DMS114 treated with DMSO at 0.1 percent for 48 hours (cell line): ENCODE data around the gene RPS5.
"Not testable (repeated sequence)": the region's sequence is repeated elsewhere in the genome, so short reads cannot be mapped to it uniquely, and the experiment has no call there.

Experiments used
- DNase-seq: peaks from one replicate; lab custom pipeline; 2025; ENCODE audit not compliant: unreplicated experiment; lab: John Stamatoyannopoulos, UW

RPS5 gene

DNA sequence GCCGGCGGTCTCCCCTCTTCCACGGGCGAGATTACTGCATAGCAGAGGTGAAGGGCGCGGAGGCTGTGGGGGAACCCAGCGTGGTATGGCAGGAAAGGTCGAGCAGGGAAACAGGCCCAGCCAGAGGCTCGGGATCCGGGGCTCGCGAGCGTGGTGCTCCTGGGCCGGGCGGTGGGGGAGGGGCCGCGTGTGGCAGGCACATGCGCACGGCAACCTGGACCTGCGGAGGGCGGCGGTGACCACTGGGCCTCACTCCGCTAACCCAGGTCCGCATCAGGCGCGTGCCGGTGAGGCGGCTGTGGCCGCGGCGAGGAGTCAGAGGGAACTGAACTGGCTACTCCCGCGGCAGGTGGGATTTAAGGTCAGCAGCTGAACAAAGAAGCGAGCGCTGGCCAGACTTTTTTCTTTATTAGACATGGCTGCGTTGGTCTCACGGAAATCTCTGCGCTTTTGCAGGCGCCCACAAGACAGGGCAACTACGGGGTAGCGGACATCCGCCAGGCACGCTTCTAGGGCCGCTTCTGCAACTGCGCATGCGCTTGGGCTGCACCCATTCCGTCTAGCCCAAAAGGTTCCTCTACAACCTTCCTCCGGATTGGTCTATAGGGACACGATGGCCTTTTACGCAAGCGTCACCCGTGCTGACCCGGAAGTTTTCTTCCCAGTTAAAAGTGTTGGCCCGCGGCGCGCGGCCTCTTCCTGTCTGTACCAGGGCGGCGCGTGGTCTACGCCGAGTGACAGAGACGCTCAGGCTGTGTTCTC lies at the start of gene RPS5:
RPS5 (plus strand) TSS at position 694 of the 762 bp plus-strand sequence. CDS start 869 bp downstream, outside the sequence.
- DNase-seq = peak; percentile 98

DNA sequence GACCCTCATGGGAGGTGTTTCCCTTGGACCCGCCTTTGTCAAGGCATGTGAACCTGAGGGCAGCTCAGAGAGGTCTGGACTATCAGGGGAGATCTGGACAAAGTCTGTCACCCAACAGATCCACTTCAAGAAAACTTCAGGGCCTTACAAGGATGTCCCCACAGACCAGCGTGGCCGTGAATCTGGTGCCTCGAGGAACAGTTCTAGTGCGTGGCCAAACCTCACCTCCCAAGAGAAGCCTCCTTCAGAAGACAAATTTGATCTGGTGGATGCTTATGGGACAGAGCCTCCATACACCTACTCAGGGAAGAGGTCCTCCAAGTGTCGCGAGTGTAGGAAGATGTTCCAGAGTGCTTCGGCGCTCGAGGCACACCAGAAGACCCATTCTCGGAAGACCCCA lies 48.7 kb upstream of the RPS5 start:
- no peak for DNase-seq

DNA sequence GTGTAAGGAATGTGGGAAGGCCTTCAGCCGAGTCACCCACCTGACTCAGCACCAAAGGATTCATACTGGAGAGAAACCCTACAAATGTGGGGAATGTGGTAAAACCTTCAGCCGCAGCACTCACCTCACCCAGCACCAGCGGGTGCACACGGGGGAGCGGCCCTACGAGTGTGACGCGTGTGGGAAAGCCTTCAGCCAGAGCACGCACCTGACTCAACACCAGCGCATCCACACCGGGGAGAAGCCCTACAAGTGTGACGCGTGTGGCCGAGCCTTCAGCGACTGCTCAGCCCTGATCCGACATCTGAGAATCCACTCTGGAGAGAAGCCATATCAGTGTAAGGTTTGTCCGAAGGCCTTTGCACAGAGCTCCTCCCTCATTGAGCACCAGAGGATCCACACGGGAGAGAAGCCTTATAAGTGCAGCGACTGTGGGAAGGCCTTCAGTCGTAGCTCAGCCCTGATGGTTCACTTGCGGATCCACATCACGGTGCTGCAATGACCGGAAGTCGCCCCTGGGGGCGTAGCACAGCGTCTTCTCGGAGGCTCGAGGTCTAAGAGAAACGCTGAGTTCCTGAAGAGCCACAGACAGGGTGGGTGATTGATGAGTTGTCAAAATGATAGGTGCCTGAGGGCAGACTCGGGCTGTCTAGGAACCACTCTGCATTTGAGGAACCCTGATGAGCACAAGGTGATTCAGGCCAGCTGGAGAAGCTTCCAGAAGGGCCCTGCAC lies 48.1 kb upstream of the RPS5 start:
- no peak for DNase-seq

DNA sequence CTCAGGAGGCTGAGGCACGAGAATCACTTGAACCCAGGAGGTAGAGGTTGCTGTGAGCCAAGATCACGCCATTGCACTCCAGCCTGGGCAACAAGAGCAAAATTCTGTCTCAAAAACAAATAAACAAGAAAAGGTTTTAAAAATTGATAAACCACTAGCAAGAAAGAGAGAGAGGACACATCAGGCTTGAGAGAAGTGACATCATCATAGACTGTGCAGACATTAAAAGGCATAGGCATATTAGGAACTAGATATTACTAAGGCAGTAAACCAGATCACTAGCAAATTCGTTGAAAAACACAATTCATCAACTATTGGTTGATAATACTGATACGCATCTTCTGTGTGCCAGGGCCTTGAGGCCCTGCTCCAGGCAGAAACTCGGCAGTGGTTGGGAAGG lies 41.5 kb upstream of the RPS5 start:
- no peak for DNase-seq

DNA sequence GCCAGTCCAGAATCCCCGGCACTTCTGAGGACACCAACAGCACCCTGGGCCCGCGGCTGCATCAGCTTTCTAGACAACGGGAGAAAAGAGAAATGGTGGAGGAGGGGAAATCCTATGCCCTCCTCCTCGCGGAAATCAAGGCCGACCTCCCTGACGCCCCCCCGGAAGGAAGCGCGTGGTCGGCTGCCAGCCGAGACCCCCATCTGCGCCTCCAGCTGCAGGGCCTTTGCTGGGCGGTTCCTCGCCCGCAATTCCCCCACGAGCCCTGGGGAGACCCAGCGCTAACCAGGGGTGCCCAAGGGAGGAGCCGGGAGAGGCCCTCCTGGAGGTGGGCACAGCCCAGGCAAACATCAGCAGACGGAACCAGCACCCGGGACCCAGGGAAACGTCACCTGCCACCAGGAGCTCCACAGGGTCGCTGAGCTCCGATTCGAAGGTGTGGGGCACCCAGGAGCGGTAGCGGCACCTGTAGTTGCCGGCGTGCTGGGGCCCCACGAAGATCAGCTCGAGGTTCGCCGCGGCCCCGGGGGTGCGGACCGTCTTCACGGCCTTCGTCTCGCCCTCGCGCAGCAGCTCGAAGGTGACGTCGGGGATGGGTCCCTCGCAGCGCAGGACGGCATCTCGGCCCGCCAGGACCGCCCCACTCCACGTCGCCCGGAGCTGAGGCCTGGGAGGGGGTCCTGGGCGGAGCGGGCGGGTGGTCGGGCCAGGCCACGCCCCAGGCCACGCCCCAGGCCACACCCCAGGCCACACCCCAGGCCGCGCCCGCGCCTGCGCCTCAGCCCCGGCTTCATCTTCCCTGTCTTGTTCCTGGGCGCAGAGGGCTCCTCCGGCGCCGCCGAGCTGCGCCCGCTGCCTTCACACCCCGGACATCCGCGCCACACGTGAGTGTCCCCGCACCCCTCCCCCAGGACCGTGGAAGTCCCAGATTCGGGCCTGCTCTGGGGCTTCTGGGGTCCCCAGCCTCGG lies 39.8 kb upstream of the RPS5 start:
- DNase-seq = peak; percentile 33

- DNase-seq = not testable (repeated sequence)
Observed at GRCh38 chr19:58348080-58348479, 39.0 kb upstream of the RPS5 start.

DNA sequence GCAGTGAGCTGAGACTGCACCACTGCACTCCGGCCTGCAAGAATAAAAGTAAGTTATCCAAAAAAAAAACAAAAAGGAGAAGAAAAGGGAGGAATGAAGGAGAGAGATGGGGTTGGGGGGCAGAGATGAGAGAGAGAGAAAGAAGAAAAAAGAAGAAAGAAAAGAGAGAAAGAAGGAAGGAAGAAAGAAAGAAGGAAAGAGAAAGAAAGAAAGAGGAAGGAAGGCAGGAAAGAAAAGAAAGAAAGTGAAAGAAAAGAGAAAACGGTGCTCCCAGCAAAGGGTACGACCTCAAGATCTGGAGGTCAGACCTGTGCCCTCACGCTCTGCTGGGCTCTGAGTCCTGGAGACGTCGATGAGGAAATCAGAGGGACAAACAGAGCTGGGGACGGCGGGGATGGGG lies 37.5 kb upstream of the RPS5 start:
- no peak for DNase-seq

- no peak for DNase-seq
Observed at GRCh38 chr19:58350001-58350861, 36.8 kb upstream of the RPS5 start.

- DNase-seq = no peak
Observed at GRCh38 chr19:58350871-58351557, 36.1 kb upstream of the RPS5 start.

DNA sequence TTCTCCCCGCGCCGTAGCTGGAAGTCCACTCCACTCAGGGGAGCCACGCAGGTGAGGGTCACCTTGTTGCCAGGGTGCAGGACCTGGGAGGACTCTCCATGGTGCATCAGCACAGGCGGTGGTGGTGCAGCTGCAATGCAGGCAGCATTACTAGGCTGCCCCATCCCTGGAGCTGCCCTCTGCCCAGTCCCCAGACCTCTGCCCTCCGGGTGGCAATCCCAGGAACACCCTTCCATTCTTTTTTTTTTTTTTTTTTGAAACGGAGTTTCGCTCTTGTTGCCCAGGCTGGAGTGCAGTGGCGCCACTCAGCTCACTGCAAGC lies 35.6 kb upstream of the RPS5 start:
- no peak for DNase-seq

- no peak for DNase-seq
Observed at GRCh38 chr19:58351990-58352755, 34.9 kb upstream of the RPS5 start.

DNA sequence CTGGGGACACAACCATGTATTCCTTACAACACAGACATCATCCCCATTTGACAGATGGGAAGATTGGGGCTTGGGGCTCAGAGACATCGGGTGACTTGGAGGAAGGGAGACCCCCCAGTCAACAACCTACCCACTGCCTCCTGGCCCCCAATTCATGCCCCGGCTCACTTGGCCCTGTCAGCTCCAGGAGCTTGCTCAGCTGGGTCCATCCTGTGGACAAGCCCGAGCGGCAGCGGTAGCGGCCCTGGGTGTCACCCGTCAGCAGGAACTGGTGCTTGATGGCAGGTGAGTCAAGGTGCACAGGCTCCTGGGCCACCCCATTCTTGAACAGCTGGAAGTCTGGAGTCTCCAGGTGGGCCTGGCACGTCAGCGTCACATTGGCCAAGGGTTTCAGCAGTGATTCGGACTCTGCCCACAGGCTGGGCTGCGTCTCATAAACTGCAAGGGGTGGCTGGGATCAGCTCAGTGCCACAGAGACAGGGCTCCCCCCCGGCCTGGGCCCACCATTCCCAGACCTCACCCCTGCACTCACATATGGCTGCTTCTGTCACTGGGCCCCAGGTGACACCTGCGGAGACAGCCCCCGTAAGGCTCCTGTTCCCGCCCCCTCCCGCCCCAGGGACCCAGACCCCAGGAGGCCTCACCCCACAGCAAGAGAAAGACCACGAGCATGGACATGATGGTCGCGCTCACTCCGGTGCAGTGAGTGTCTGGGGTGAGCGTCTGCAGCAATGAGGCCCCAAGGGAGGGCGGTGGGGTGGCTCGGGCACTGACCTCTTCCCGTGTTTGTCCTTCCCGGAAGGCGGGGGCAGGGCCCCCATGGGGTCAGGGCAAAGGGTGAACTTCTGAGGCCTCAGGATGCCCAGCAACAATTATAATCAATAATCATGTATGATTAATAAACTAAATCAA lies 34.1 kb upstream of the RPS5 start, which contains the start of gene A1BG:
A1BG (minus strand) TSS at position 733 of the 912 bp plus-strand sequence; CDS start at position 678, 55 bp downstream.
- DNase-seq = no peak

DNA sequence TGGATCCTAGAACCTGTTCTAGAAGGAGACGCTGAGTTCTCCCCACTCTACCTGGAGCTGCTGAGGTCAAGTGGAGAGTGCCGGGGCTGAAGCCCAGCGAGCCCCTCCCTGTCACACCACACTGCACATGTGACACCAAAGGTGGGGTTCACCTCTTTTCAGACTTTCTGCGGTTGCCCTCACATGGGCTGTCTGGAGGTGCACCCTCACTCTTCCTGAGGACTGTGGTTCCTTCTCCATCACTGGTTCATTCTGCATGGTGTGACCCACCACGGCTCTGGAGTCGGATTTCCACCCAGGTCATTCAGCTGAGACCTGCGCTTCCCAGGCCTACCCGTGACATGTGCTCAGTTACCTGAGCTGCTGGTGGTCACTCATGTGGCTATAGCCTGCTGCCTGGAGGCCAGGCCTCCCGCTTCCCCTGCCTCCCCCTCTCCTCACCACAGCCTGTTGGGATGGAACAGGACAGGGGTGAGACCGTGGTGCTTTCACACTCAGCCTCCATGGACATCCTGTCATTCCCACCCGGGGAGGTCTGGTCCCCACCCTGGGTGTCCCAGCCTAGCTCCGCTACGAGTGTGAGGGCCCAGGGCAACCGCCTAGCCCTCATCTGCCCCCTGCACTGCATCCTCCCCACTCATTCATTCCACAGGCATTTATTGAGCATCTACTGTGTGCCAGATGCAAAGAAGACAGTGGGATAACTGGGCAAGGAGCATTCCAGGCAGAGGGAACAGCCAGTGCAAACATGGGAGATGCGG lies 33.2 kb upstream of the RPS5 start:
- no peak for DNase-seq

DNA sequence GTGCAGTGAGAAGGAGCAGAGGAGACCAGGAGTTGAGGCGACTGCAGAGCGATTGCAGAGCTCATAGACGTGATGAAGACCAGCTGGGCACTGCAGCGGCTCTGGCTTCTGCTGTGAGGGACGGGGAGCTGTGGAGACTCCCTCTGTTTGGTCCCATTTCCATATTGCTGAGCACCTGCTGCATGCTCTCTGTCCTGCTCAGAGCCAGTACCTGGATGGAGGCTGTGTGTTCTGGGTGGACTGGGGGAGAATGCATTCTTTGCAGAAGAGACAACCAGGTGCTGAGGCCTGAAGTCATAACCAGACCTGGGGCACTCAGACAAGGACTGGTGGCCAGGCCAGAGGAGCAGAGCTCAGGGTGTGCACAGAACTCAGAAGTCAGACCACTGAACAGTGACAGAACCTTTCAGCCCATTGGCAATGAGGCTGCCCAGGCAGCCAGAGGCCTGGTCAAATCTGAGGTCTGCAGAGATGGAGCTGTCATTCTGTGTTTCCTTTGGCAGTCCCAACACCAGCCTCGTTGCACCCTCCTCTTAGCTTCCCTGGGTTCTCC lies 32.5 kb upstream of the RPS5 start:
- DNase-seq = no peak

DNA sequence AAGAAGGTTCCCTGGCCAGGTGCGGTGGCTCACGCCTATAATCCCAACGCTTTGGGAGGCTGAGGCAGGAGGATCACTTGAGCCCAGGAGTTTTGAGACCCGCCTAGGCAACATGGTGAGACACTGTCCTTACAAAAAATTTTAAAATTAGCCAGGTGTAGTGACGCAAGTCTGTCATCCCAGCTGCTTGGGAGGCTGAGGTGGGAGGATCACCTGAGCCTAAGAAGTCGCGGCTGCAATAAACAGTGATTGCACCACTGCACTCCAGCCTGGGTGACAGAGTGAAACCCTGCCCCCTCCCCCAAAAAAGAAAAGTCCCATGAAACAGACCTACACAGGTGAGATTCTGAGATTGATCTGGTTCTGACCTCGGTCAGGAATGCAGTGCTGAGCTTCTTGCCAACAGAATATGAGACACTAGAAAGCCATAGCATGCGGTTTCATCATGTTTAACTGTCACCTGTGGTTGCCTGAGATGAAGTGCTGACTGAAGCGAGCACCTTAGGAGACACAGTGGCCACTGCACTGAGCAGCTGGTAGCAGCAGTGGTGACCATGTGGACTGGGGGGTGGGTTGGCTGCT lies 31.8 kb upstream of the RPS5 start:
- no peak for DNase-seq

DNA sequence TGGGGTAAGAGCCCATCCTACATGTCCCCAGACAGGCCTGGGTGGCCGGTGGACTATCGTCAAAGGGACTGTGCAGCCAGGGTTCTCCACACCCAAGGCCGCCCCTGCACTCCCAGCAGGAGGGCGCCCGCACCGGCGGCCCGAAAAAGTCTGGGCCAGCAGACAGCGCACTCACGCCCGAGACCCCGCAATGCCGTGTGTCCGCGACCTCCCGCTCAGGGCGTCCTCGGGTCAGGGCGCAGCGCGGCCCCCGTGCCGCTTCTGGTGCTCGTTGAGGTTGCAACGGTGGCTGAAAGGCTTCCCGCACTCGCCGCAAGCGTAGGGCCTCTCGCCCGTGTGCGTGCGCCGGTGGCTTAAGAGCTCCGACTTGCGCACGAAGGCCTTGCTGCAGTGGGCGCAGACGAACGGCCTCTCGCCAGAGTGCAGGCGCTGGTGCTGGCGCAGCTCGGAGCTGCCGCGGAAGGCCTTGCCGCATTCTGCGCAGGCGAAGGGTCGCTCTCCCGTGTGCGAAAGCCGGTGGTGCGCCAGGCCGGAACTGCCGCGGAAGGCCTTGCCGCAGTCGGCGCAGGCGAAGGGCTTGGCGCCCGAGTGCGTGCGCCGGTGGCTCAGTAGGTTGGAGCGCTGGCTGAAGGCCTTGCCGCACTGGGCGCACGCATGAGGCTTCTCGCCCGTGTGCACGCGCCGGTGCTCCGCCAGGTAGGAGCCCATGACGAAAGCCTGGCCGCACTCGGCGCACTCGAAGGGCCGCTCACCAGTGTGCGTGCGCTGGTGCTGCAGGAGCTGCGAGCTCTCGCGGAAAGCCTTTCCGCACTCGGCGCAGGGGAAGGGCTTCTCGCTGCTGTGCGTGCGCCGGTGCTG lies 30.9 kb upstream of the RPS5 start:
- no peak for DNase-seq
